SJCRH30 (cell line): ENCODE measurements around the gene GPR107. TPM values are rescaled to one million over a fixed set of nuclear protein-coding genes. Genes with fewer than 3 reads are reported as not detected.

Experiments used
- DNase-seq, 2 experiments: peaks; one replicate each; pipeline ENCODE4 v3.0.0-alpha.2; 2015 to 2020
- H3K27ac ChIP-seq: fragments of 250-450 bp; sonication (Bioruptor Pico); 2 replicates; pipeline ENCODE4 v1.5.1; 2020; ENCODE audit warnings: mild to moderate bottlenecking, moderate library complexity
- H3K27me3 ChIP-seq: fragments of 250-450 bp; sonication (Bioruptor Pico); 2 replicates; pipeline ENCODE4 v1.5.1; 2020; ENCODE audit warnings: mild to moderate bottlenecking, moderate library complexity
- H3K36me3 ChIP-seq: fragments of 250-450 bp; sonication (Bioruptor Pico); 2 replicates; pipeline ENCODE4 v1.5.1; 2020; ENCODE audit warnings: mild to moderate bottlenecking, moderate library complexity
- H3K4me1 ChIP-seq: fragments of 250-450 bp; sonication (Bioruptor Pico); 2 replicates; pipeline ENCODE4 v1.5.1; 2020; ENCODE audit warnings: mild to moderate bottlenecking, moderate library complexity
- H3K4me3 ChIP-seq: fragments of 250-450 bp; sonication (Bioruptor Pico); 2 replicates; pipeline ENCODE4 v1.5.1; 2020; ENCODE audit warnings: mild to moderate bottlenecking, moderate library complexity
- H3K9me3 ChIP-seq: fragments of 250-450 bp; sonication (Bioruptor Pico); replicated peaks from 2 replicates; pipeline ENCODE4 v1.5.1; 2020; ENCODE audit warnings: mild to moderate bottlenecking, moderate library complexity
- total RNA-seq: library from RNA; depleted of rRNA; stranded (reverse); fragments of >200 nt; shearing (Covaris generic); gene quantifications from 2 replicates; pipeline ENCODE4 v1.2.3, GENCODE V29; 2014

Gene GPR107
- total RNA-seq, 1 experiment from 2014 or later: 35.2 TPM

- Histone ChIP-seq H3K27me3 (no peaks in the 10 kb centered on the region), H3K27ac (no peak overlapping the region), H3K4me1 (peaks cover 20% of the 10 kb centered on the region), H3K9me3 (no peaks in the 10 kb centered on the region), H3K4me3 (no peak overlapping the region), H3K36me3 (no peaks in the 10 kb centered on the region; the same call in 1 of the 2 replicates)
- peak; percentile 56 for DNase-seq
Measured at GRCh38 chr9:130138171-130138653, 84.5 kb downstream of the GPR107 start.

- Histone ChIP-seq H3K27me3 (no peaks in the 10 kb centered on the region), H3K4me1 (peaks cover 24% of the 10 kb centered on the region), H3K27ac (no peak overlapping the region), H3K4me3 (no peak overlapping the region), H3K9me3 (no peaks in the 10 kb centered on the region), H3K36me3 (no peaks in the 10 kb centered on the region; the same call in 1 of the 2 replicates)
- no peak for DNase-seq
Measured at GRCh38 chr9:130138791-130139190, 85.1 kb downstream of the GPR107 start.

DNA sequence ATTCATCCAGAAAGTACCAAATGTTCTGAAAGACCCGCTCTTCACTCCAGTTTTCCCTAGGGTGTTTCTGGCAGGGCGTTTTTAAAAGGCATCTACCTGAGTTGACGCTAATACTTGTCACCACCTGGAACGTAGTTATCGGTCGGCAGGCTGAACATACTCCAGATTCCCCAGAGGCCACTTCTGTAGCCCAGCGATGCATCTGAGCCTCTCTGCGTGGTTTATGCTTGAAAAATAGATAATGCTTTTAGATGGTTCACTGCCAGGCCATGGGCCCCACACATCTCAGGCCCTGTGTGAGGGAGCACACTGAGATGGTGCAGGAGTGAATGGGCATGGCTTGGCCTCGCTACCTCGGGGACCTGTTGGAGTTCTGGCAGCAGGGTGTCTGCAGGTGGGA lies 85.5 kb downstream of the GPR107 start:
- DNase-seq: no peak
- no peaks in the 10 kb centered on the region; the same call in 1 of the 2 replicates for H3K36me3 ChIP-seq
- H3K27me3 ChIP-seq: no peaks in the 10 kb centered on the region
- no peak overlapping the region for H3K4me3 ChIP-seq
- H3K27ac ChIP-seq: no peak overlapping the region
- no peaks in the 10 kb centered on the region for H3K9me3 ChIP-seq
- peaks cover 24% of the 10 kb centered on the region for H3K4me1 ChIP-seq

DNA sequence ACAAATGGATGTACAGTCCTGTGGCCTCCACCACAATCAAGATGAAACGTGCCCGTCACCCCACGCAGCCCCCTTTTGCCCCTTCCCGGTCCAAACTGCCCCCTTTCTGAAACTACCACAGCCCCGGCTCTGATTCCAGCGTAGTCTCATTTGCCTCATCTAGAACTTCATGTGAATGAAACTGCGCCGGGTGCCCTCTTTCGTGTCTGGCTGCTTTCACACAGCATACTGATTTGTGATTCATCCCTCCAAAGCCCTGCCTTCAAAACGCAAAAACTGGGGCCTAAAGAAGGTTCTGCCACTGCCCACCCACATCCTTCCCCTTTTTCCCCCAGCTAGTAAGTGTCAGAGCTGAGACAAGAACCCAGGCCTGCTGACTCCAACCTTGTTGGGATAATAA lies 87.0 kb downstream of the GPR107 start:
- no peaks in the 10 kb centered on the region for H3K27me3 ChIP-seq
- H3K4me3 ChIP-seq: no peak overlapping the region
- H3K4me1 ChIP-seq: peaks cover 27% of the 10 kb centered on the region
- no peak for DNase-seq
- no peaks in the 10 kb centered on the region; the same call in 1 of the 2 replicates for H3K36me3 ChIP-seq
- H3K9me3 ChIP-seq: no peaks in the 10 kb centered on the region
- no peak overlapping the region for H3K27ac ChIP-seq

GRCh38 chr9:130142056-130142455 lies 88.3 kb downstream of the GPR107 start:
- no peaks in the 10 kb centered on the region for H3K9me3 ChIP-seq
- no peak overlapping the region for H3K27ac ChIP-seq
- no peak for DNase-seq
- no peaks in the 10 kb centered on the region for H3K36me3 ChIP-seq
- no peaks in the 10 kb centered on the region for H3K27me3 ChIP-seq
- peaks cover 27% of the 10 kb centered on the region for H3K4me1 ChIP-seq
- H3K4me3 ChIP-seq: no peak overlapping the region

- Histone ChIP-seq H3K27ac (no peak overlapping the region), H3K4me3 (no peak overlapping the region), H3K9me3 (no peaks in the 10 kb centered on the region), H3K4me1 (peaks cover 27% of the 10 kb centered on the region), H3K36me3 (no peaks in the 10 kb centered on the region), H3K27me3 (no peaks in the 10 kb centered on the region)
- no peak for DNase-seq
Measured at GRCh38 chr9:130142641-130143040, 88.9 kb downstream of the GPR107 start.

DNA sequence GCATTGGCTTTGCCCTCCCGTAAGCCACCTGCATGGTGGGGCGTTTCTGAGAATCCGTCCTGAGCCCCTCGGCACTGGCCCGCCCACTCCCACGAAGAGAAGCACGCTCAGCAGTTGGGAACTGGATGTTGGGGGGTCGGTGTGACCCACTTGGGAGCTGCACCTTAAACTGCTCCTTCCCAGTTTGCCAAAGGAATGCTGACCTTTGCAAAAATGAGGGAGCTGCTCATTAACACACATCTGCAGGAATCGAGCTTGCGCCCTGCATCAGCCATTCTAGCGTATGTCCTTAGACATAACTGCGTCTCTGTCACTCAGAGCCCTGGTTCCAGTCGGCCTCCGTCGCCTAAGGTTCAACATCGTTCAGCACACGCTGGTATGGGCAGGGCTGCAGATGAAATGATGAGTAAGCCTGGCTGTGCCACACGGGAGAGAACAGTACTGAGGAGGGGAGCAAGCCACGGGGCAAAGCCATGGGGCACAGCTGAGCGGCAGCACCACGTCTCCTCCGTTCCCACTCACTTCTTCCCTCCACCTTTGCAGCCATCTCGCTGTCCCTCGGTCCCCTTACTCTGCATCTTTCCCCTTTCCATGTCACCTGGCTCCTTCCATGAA lies 89.7 kb downstream of the GPR107 start:
- no peaks in the 10 kb centered on the region for H3K27me3 ChIP-seq
- H3K27ac ChIP-seq: peak overlapping the region; percentile 43
- DNase-seq: no peak

GRCh38 chr9:130143958-130144366 lies 90.3 kb downstream of the GPR107 start:
- Histone ChIP-seq H3K4me1 (peaks cover 16% of the 10 kb centered on the region), H3K27me3 (no peaks in the 10 kb centered on the region), H3K9me3 (no peaks in the 10 kb centered on the region), H3K4me3 (peak overlapping the region; percentile 53), H3K27ac (peak overlapping the region; percentile 43), H3K36me3 (no peaks in the 10 kb centered on the region)
- peak; percentile 69 to 75 for DNase-seq

More for the DNA sequence above, 89.7 kb downstream of the GPR107 start:
- Histone ChIP-seq H3K4me3 (peak overlapping the region; percentile 53), H3K9me3 (no peaks in the 10 kb centered on the region), H3K36me3 (no peaks in the 10 kb centered on the region), H3K4me1 (peaks cover 22% of the 10 kb centered on the region)

DNA sequence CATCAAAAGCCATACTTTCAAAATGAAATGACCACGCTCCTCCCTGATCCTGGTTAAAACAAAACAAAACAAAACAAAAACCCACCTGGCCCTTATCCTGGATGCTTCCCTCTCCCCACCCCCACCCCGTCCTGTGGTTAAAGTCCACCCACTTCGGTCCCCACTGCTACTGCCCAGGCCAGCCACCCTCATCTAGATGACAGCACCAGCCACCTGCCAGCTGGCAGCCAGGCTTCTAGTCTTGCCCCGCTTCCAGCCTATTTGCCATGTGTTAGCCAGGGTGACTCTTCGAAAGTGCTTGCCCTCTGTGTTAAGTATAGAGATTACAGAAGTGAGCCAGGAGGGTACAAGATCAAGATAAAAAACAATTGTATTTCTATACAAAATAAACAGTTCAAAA lies 91.0 kb downstream of the GPR107 start:
- H3K4me1 ChIP-seq: peaks cover 15% of the 10 kb centered on the region
- no peak overlapping the region for H3K27ac ChIP-seq
- H3K4me3 ChIP-seq: no peak overlapping the region
- no peak for DNase-seq
- H3K9me3 ChIP-seq: no peaks in the 10 kb centered on the region
- no peaks in the 10 kb centered on the region for H3K36me3 ChIP-seq
- H3K27me3 ChIP-seq: no peaks in the 10 kb centered on the region

GRCh38 chr9:130145658-130146057 lies 92.0 kb downstream of the GPR107 start:
- Histone ChIP-seq H3K4me3 (no peak overlapping the region), H3K9me3 (no peaks in the 10 kb centered on the region), H3K4me1 (peaks cover 18% of the 10 kb centered on the region), H3K27me3 (no peaks in the 10 kb centered on the region), H3K27ac (no peak overlapping the region), H3K36me3 (no peaks in the 10 kb centered on the region)
- DNase-seq: no peak

DNA sequence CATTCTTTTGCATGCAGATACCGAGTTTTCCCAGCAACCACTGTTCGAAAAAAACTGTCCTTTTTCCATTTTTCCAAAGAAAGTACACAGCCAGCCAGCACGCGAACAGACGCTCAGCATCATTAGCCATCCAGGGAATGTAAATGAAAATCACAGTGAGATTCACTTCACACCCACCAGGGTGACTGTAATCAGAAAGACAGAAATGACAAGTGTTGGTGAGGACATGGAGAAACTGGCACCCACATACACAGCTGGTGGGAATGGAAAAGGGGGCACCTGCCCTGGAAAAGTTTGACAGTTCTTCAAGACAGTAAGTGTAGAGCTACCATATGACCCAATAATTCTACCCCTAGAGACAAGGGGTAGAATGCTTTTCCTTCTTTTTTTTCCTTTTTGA lies 93.5 kb downstream of the GPR107 start:
- Histone ChIP-seq H3K4me3 (no peak overlapping the region), H3K27ac (no peak overlapping the region), H3K9me3 (no peaks in the 10 kb centered on the region), H3K27me3 (no peaks in the 10 kb centered on the region), H3K4me1 (peaks cover 23% of the 10 kb centered on the region), H3K36me3 (no peaks in the 10 kb centered on the region)
- DNase-seq: no peak

DNA sequence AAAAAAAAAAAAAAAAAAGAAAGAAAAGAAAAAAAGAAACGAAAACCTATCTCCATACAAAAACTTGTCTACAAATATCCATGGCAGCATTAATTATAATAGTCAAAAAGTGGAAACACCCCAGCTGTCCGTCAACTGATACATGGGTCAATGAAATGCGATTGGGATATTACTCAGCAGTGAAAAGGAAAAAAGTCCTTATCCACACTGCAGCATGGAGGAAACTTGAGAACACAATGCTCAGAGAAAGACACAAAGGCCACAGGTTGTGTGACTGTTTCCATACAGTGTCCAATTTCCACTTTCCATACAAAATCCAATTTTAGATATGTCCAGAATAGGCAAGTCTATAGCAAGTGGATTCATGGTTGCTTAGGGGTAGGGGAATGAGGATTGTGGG lies 94.2 kb downstream of the GPR107 start:
- peaks cover 18% of the 10 kb centered on the region for H3K4me1 ChIP-seq
- H3K9me3 ChIP-seq: no peaks in the 10 kb centered on the region
- no peaks in the 10 kb centered on the region for H3K36me3 ChIP-seq
- no peaks in the 10 kb centered on the region for H3K27me3 ChIP-seq
- no peak for DNase-seq
- H3K27ac ChIP-seq: no peak overlapping the region
- no peak overlapping the region for H3K4me3 ChIP-seq

- Histone ChIP-seq H3K36me3 (no peaks in the 10 kb centered on the region), H3K4me3 (no peak overlapping the region), H3K27ac (no peak overlapping the region), H3K4me1 (peaks cover 11% of the 10 kb centered on the region), H3K9me3 (no peaks in the 10 kb centered on the region), H3K27me3 (no peaks in the 10 kb centered on the region)
- DNase-seq: no peak
Measured at GRCh38 chr9:130149031-130149430, 95.3 kb downstream of the GPR107 start.

DNA sequence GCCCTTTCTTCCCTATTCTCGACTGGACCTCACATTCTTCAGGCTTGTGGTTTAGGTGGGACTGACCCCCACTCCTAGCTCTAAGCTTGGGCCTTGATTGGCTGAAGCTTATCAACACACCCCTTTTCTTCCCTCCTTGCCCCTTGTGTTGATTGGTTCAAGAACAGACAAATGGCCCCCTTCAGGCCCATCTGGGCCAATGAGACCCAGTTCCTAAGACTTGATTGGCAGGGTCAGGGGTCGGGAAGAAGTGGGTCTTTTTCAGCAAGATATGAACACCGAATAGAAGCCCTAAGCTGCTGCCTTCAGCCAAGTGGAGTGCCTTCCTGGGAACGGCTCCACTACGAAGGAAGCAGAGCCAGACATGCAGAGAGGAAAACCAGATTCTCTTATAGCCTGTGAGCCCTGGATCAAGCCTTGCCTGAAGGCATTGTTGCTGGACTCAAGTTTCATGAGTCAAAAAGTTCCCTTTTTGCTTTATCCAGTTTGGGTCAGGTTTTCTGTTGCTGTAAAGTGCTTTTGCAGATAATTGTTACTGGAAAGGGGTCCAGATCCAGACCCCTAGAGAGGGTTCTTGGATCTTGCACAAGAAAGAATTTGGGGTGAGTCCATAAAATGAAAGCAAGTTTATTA lies 96.1 kb downstream of the GPR107 start:
- Histone ChIP-seq H3K27me3 (no peaks in the 10 kb centered on the region), H3K27ac (no peak overlapping the region), H3K4me3 (no peak overlapping the region), H3K4me1 (peaks cover 11% of the 10 kb centered on the region), H3K9me3 (no peaks in the 10 kb centered on the region), H3K36me3 (no peaks in the 10 kb centered on the region)
- DNase-seq: no peak

GRCh38 chr9:130150779-130151382 lies 97.2 kb downstream of the GPR107 start:
- no peak for DNase-seq
- Histone ChIP-seq H3K27ac (peak overlapping the region; percentile 45), H3K9me3 (no peaks in the 10 kb centered on the region), H3K27me3 (no peaks in the 10 kb centered on the region), H3K36me3 (no peaks in the 10 kb centered on the region), H3K4me3 (no peak overlapping the region), H3K4me1 (peaks cover 8% of the 10 kb centered on the region)
